Measurements from ENCODE around the gene LOC101059915.
A peak's percentile ranks its signal among the peaks of the same experiment; 100 is the strongest.

The LOC101059915 gene

DNA sequence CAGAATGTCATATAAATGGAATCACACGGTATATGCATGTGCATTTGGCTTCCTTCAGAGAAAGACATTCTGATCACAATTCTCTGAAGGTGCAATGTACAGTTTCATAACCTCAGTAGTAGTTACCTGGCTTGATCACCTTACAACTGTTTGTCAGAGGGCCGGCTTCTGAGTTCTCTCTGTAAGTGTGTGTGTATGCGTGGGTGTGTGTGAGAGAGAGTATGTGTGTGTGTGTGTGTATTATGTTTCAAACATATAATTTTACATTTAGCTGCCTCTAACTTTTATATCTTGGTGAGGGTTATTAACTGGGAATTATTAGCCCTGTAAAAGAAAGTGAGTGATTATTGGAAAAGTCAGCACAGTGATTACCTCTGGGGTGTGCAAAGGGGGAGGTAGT, 8.0 kb upstream of the LOC101059915 start:
- no peak overlapping the region for H3K27ac Mint-ChIP-seq
- Histone ChIP-seq H3K27ac (ENCODE audit: low read length) (no peak overlapping the region), H3K4me3 (ENCODE audit: low read length) (no peak overlapping the region), H3K9me3 (ENCODE audit: control insufficient read depth, insufficient read depth, low read length) (no peaks in the 10 kb centered on the region), H3K4me1 (ENCODE audit: control insufficient read depth, insufficient read depth, low read length) (peaks cover 30% of the 10 kb centered on the region), H3K36me3 (ENCODE audit: control insufficient read depth, insufficient read depth, low read length) (no peaks in the 10 kb centered on the region), H3K27me3 (ENCODE audit: control insufficient read depth, insufficient read depth, low read length) (no peaks in the 10 kb centered on the region)
- peaks cover 20 to 24% of the 10 kb centered on the region in 2 donors for H3K4me1 Mint-ChIP-seq
- WGBS (ENCODE audit: insufficient coverage) = 57% methylated on average over 1 of the region's 3 CpGs
- no peak overlapping the region for H3K4me3 Mint-ChIP-seq
- ATAC-seq (no peak), DNase-seq (no peak)
- intact Hi-C loops (cut with micrococcal nuclease) = no loop called here
- no peaks in the 10 kb centered on the region for H3K36me3 Mint-ChIP-seq
- no peaks in the 10 kb centered on the region for H3K9me3 Mint-ChIP-seq
- H3K27me3 Mint-ChIP-seq (ENCODE audit: low read depth in 2 of 2) = peaks cover 0 to 10% of the 10 kb centered on the region in 2 donors
- no peak for TF ChIP-seq CTCF (IDR thresholded peaks at IDR 0.05)

- Mint-ChIP-seq H3K27me3 (ENCODE audit: low read depth in 2 of 2) (peaks cover 0 to 10% of the 10 kb centered on the region in 2 donors), H3K36me3 (no peaks in the 10 kb centered on the region), H3K4me1 (peaks cover 20 to 24% of the 10 kb centered on the region in 2 donors), H3K27ac (no peak overlapping the region), H3K9me3 (no peaks in the 10 kb centered on the region), H3K4me3 (no peak overlapping the region)
- Histone ChIP-seq H3K27ac (ENCODE audit: low read length) (no peak overlapping the region), H3K9me3 (ENCODE audit: control insufficient read depth, insufficient read depth, low read length) (no peaks in the 10 kb centered on the region), H3K4me1 (ENCODE audit: control insufficient read depth, insufficient read depth, low read length) (peaks cover 30% of the 10 kb centered on the region), H3K36me3 (ENCODE audit: control insufficient read depth, insufficient read depth, low read length) (no peaks in the 10 kb centered on the region), H3K4me3 (ENCODE audit: low read length) (no peak overlapping the region), H3K27me3 (ENCODE audit: control insufficient read depth, insufficient read depth, low read length) (no peaks in the 10 kb centered on the region)
- intact Hi-C loops (cut with micrococcal nuclease) = no loop called here
- DNase-seq (no peak), ATAC-seq (no peak)
- 96% methylated on average over 4 of the region's 6 CpGs for WGBS (ENCODE audit: insufficient coverage)
- no peak for TF ChIP-seq CTCF (IDR thresholded peaks at IDR 0.05)
Observed at GRCh38 chrX:71659959-71660358, 7.4 kb upstream of the LOC101059915 start.

GRCh38 chrX:71660562-71661416, 6.6 kb upstream of the LOC101059915 start:
- Mint-ChIP-seq H3K4me3 (no peak overlapping the region), H3K27me3 (ENCODE audit: low read depth in 2 of 2) (peaks cover 0 to 8% of the 10 kb centered on the region in 2 donors), H3K36me3 (no peaks in the 10 kb centered on the region), H3K4me1 (peaks cover 20 to 24% of the 10 kb centered on the region in 2 donors), H3K9me3 (no peaks in the 10 kb centered on the region), H3K27ac (no peak overlapping the region)
- H3K27ac ChIP-seq (ENCODE audit: low read length) = no peak overlapping the region
- DNase-seq = no peak
- TF ChIP-seq CTCF (IDR thresholded peaks at IDR 0.05) = no peak
- H3K9me3 ChIP-seq (ENCODE audit: control insufficient read depth, insufficient read depth, low read length) = no peaks in the 10 kb centered on the region
- WGBS (ENCODE audit: insufficient coverage) = 80% methylated on average over 10 of the region's 22 CpGs
- H3K36me3 ChIP-seq (ENCODE audit: control insufficient read depth, insufficient read depth, low read length) = no peaks in the 10 kb centered on the region
- H3K4me1 ChIP-seq (ENCODE audit: control insufficient read depth, insufficient read depth, low read length) = peaks cover 30% of the 10 kb centered on the region
- H3K27me3 ChIP-seq (ENCODE audit: control insufficient read depth, insufficient read depth, low read length) = no peaks in the 10 kb centered on the region
- intact Hi-C loops (cut with micrococcal nuclease) = no loop called here
- peak in 2 of 3 donors; percentile 44 to 54 for ATAC-seq
- H3K4me3 ChIP-seq (ENCODE audit: low read length) = no peak overlapping the region

All from natural killer cell (primary cell).